GM19035 (cell line): ENCODE results near the gene DNAJC13.
"Not testable (repeated sequence)": the region's sequence is repeated elsewhere in the genome, so short reads cannot be mapped to it uniquely, and the experiment has no call there.

ENCODE experiments used
- ATAC-seq: cut with Tn5 transposase; IDR thresholded peaks from one replicate; pipeline ENCODE4 v1.9.1; 2021; ENCODE audit not compliant: unreplicated experiment

Gene DNAJC13

GRCh38 chr3:132542577-132542976 is 125.3 kb downstream of the DNAJC13 start:
- no peak for ATAC-seq

- ATAC-seq: no peak
These were observed 125.9 kb downstream of the DNAJC13 start for GRCh38 chr3:132543011-132543739.

GRCh38 chr3:132544130-132544529 is 126.8 kb downstream of the DNAJC13 start:
- ATAC-seq: no peak

GRCh38 chr3:132545471-132545870 is 128.2 kb downstream of the DNAJC13 start:
- no peak for ATAC-seq

GRCh38 chr3:132549169-132549568 is 131.9 kb downstream of the DNAJC13 start:
- ATAC-seq: no peak

GRCh38 chr3:132549890-132550578 is 132.7 kb downstream of the DNAJC13 start:
- ATAC-seq: peak; percentile 77

- no peak for ATAC-seq
These were observed 133.4 kb downstream of the DNAJC13 start for GRCh38 chr3:132550579-132551305.

- no peak for ATAC-seq
These were observed 136.5 kb downstream of the DNAJC13 start for GRCh38 chr3:132553826-132554225.

GRCh38 chr3:132554437-132554836 is 137.1 kb downstream of the DNAJC13 start:
- ATAC-seq: no peak

GRCh38 chr3:132555306-132556035 is 138.2 kb downstream of the DNAJC13 start:
- no peak for ATAC-seq

GRCh38 chr3:132556036-132556386 is 138.7 kb downstream of the DNAJC13 start:
- not testable (repeated sequence) for ATAC-seq

- no peak for ATAC-seq
These were observed 139.3 kb downstream of the DNAJC13 start for GRCh38 chr3:132556508-132557159.

GRCh38 chr3:132561003-132561402 is 143.7 kb downstream of the DNAJC13 start:
- no peak for ATAC-seq

- no peak for ATAC-seq
These were observed 146.2 kb downstream of the DNAJC13 start for GRCh38 chr3:132563420-132564069.

GRCh38 chr3:132564070-132564465 is 146.8 kb downstream of the DNAJC13 start:
- no peak for ATAC-seq

- no peak for ATAC-seq
These were observed 151.1 kb downstream of the DNAJC13 start for GRCh38 chr3:132568422-132568821.

- ATAC-seq: no peak
These were observed 151.9 kb downstream of the DNAJC13 start for GRCh38 chr3:132569153-132569552.

- no peak for ATAC-seq
These were observed 152.3 kb downstream of the DNAJC13 start for GRCh38 chr3:132569580-132569979.

- ATAC-seq: no peak
These were observed 152.7 kb downstream of the DNAJC13 start for GRCh38 chr3:132570016-132570415.

- ATAC-seq: no peak
These were observed 156.5 kb downstream of the DNAJC13 start for GRCh38 chr3:132573797-132574211.
